Superior temporal gyrus (tissue), 1 donor: ENCODE measurements around the gene SSBP3.
A peak's percentile ranks its signal among the peaks of the same experiment; 100 is the strongest.
"Not testable (repeated sequence)": the region's sequence is repeated elsewhere in the genome, so short reads cannot be mapped to it uniquely, and the experiment has no call there.

Source experiments
- DNase-seq: peaks from one replicate; pipeline ENCODE4 v3.0.0-alpha.2; 2016; ENCODE audit errors: extremely low spot score

Gene SSBP3

GRCh38 chr1:54348700-54349021 lies 57.5 kb downstream of the SSBP3 start:
- DNase-seq, result no peak

GRCh38 chr1:54347955-54348699 lies 58.1 kb downstream of the SSBP3 start:
- no peak for DNase-seq

- no peak for DNase-seq
Measured at GRCh38 chr1:54347261-54347954, 58.8 kb downstream of the SSBP3 start.

GRCh38 chr1:54345548-54345947 lies 60.6 kb downstream of the SSBP3 start:
- DNase-seq, result not testable (repeated sequence)

- no peak for DNase-seq
Measured at GRCh38 chr1:54345116-54345515, 61.1 kb downstream of the SSBP3 start.

- peak; percentile 62 for DNase-seq
Measured at GRCh38 chr1:54342742-54343687, 63.2 kb downstream of the SSBP3 start.

- DNase-seq, result no peak
Measured at GRCh38 chr1:54342288-54342687, 63.9 kb downstream of the SSBP3 start.

GRCh38 chr1:54341763-54342162 lies 64.4 kb downstream of the SSBP3 start:
- no peak for DNase-seq

- peak; percentile 57 for DNase-seq
Measured at GRCh38 chr1:54340878-54341277, 65.3 kb downstream of the SSBP3 start.

- DNase-seq, result peak; percentile 52
Measured at GRCh38 chr1:54340434-54340833, 65.8 kb downstream of the SSBP3 start.

GRCh38 chr1:54339126-54339525 lies 67.1 kb downstream of the SSBP3 start:
- no peak for DNase-seq

- DNase-seq, result no peak
Measured at GRCh38 chr1:54338464-54338863, 67.7 kb downstream of the SSBP3 start.

- no peak for DNase-seq
Measured at GRCh38 chr1:54337928-54338327, 68.3 kb downstream of the SSBP3 start.

GRCh38 chr1:54337034-54337433 lies 69.2 kb downstream of the SSBP3 start:
- no peak for DNase-seq

- DNase-seq, result no peak
Measured at GRCh38 chr1:54336116-54336515, 70.1 kb downstream of the SSBP3 start.

GRCh38 chr1:54335755-54336108 lies 70.5 kb downstream of the SSBP3 start:
- DNase-seq, result no peak

GRCh38 chr1:54335011-54335754 lies 71.0 kb downstream of the SSBP3 start:
- peak; percentile 68 for DNase-seq

GRCh38 chr1:54332781-54333585 lies 73.2 kb downstream of the SSBP3 start:
- no peak for DNase-seq

- DNase-seq, result no peak
Measured at GRCh38 chr1:54331843-54332463, 74.2 kb downstream of the SSBP3 start.

- DNase-seq, result peak; percentile 67
Measured at GRCh38 chr1:54331091-54331772, 75.0 kb downstream of the SSBP3 start.
